A549 (cell line): ENCODE results near the gene EXOC2.

Experiments
- CBX2 ChIP-seq: fragments of 200-600 bp; sonication (generic); IDR thresholded peaks from 2 replicates; pipeline ENCODE4 v1.6.1; 2016; ENCODE audit warnings: low read depth, mild to moderate bottlenecking, borderline replicate concordance
- CTCF ChIP-seq: fragments of >200 bp; sonication (Bioruptor Twin); formaldehyde crosslinking; IDR thresholded peaks from 3 replicates; pipeline ENCODE4 v1.5.1; 2016
- JUN ChIP-seq, 2 experiments: fragments of >200 bp; sonication (Bioruptor Twin); formaldehyde crosslinking; IDR thresholded peaks; 2 replicates in 1 of 2; 3 replicates in 1 of 2; pipeline ENCODE4 v1.6.1; 2016 to 2017
- KDM1A ChIP-seq: fragments of 200-600 bp; sonication (generic); IDR thresholded peaks from 2 replicates; pipeline ENCODE4 v1.6.1; 2016; ENCODE audit warnings: low read depth, mild to moderate bottlenecking
- MAFK ChIP-seq: fragments of 450-650 bp; IDR thresholded peaks from 2 replicates; pipeline ENCODE4 v1.6.1; 2014; ENCODE audit not compliant: partially characterized antibody
- MAZ ChIP-seq: fragments of 150-350 bp; IDR thresholded peaks from 2 replicates; pipeline ENCODE4 v1.6.1; 2014; ENCODE audit warnings: antibody characterized with exemption, low read depth, low read length, borderline replicate concordance
- POLR2A ChIP-seq: IDR thresholded peaks from 2 replicates; pipeline ENCODE4 v1.6.1; 2012; ENCODE audit warnings: mild to moderate bottlenecking, low read length
- RAD21 ChIP-seq, 2 experiments: fragments of >200 bp in 1 of 2; sonication (Bioruptor Twin) in 1 of 2; formaldehyde crosslinking in 1 of 2; IDR thresholded peaks in 1 of 2; conservative IDR thresholded peaks in 1 of 2; 2 replicates in 1 of 2; 3 replicates in 1 of 2; pipeline ENCODE4 v1.6.1; 2012 to 2018; ENCODE audit warnings: inconsistent platforms in 1 of 2
- RCOR1 ChIP-seq: fragments of 150-350 bp; IDR thresholded peaks from 2 replicates; pipeline ENCODE4 v1.6.1; 2014; ENCODE audit warnings: antibody characterized with exemption, low read length, low read depth
- ZSCAN20 ChIP-seq: fragments of 250-450 bp; sonication (Bioruptor Pico); IDR thresholded peaks from 2 replicates; pipeline ENCODE4 v1.8.0; 2022; ENCODE audit warnings: mild to moderate bottlenecking, moderate library complexity
- TF ChIP-seq, protein P1 (sequence below): IDR thresholded peaks from 2 replicates; pipeline ENCODE4 v1.6.1; 2012
- TF ChIP-seq, protein P2 (sequence below): fragments of 200-600 bp; sonication (generic); IDR thresholded peaks from 2 replicates; pipeline ENCODE4 v1.6.1; 2016; ENCODE audit warnings: antibody characterized with exemption, mild to moderate bottlenecking, moderate library complexity

GRCh38 chr6:548517-548916, 144.4 kb downstream of the EXOC2 start:
- no peak for TF ChIP-seq MAZ
- no peak for TF ChIP-seq CTCF
- TF ChIP-seq POLR2A = no peak
- no peak for TF ChIP-seq RCOR1
- no peak for TF ChIP-seq RAD21 (conservative IDR thresholded peaks at IDR 0.05 in 1 of 2, IDR thresholded peaks at IDR 0.05 in 1 of 2)
- TF ChIP-seq JUN (IDR thresholded peaks at IDR 0.05) = no peak
- TF ChIP-seq KDM1A = no peak
- TF ChIP-seq, protein P1, sequence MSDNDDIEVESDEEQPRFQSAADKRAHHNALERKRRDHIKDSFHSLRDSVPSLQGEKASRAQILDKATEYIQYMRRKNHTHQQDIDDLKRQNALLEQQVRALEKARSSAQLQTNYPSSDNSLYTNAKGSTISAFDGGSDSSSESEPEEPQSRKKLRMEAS = no peak
- TF ChIP-seq, protein P2, sequence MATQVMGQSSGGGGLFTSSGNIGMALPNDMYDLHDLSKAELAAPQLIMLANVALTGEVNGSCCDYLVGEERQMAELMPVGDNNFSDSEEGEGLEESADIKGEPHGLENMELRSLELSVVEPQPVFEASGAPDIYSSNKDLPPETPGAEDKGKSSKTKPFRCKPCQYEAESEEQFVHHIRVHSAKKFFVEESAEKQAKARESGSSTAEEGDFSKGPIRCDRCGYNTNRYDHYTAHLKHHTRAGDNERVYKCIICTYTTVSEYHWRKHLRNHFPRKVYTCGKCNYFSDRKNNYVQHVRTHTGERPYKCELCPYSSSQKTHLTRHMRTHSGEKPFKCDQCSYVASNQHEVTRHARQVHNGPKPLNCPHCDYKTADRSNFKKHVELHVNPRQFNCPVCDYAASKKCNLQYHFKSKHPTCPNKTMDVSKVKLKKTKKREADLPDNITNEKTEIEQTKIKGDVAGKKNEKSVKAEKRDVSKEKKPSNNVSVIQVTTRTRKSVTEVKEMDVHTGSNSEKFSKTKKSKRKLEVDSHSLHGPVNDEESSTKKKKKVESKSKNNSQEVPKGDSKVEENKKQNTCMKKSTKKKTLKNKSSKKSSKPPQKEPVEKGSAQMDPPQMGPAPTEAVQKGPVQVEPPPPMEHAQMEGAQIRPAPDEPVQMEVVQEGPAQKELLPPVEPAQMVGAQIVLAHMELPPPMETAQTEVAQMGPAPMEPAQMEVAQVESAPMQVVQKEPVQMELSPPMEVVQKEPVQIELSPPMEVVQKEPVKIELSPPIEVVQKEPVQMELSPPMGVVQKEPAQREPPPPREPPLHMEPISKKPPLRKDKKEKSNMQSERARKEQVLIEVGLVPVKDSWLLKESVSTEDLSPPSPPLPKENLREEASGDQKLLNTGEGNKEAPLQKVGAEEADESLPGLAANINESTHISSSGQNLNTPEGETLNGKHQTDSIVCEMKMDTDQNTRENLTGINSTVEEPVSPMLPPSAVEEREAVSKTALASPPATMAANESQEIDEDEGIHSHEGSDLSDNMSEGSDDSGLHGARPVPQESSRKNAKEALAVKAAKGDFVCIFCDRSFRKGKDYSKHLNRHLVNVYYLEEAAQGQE = no peak
- no peak for TF ChIP-seq MAFK
- no peak for TF ChIP-seq ZSCAN20
- no peak for TF ChIP-seq CBX2
